OCI-LY1 (cell line): ENCODE results near the gene RAI2.

ENCODE experiments used
- EZH2 ChIP-seq: fragments of 200-600 bp; sonication (generic), shearing (Covaris generic); IDR thresholded peaks from 2 replicates; pipeline ENCODE4 v1.8.0; 2017; ENCODE audit warnings: borderline replicate concordance, mixed run types, mild to moderate bottlenecking, antibody characterized with exemption, low read length, moderate library complexity, mixed read lengths
- TF ChIP-seq, protein P1 (sequence below): fragments of 200-600 bp; sonication (generic), shearing (Covaris generic); IDR thresholded peaks from 2 replicates; pipeline ENCODE4 v1.5.1; 2017; ENCODE audit warnings: mild to moderate bottlenecking, antibody characterized with exemption, low read length, moderate library complexity, mixed read lengths

DNA sequence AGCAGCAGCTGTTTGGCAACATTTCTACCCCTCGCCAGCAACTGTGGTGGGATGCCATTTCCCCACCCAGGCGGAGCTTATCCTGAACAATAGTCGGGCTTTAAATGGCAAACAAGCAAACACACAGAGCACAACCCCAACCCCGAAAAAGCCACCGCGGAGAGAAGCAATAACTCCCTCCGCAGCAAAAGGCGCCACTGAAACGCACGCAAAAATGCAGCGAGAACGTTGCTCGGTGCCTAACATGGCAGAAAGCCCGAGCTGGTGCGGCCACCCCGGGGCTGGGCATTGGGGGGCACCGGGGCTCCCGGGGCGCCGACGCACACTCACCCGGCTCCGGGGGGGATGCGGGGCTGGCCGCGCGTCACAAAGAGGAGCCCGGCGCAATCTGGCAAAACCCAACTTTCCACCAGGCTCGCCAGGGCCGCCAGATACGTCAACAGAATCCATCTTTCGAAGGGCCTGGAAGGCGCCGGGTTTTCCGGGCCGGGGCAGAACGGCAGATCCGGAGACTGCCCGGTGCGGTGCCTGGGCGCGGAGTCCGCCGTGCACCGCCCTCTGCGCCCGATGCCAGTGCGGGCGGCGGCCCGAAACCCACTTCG lies 818 bp downstream of the RAI2 start:
- no peak for TF ChIP-seq EZH2
- TF ChIP-seq, protein P1, sequence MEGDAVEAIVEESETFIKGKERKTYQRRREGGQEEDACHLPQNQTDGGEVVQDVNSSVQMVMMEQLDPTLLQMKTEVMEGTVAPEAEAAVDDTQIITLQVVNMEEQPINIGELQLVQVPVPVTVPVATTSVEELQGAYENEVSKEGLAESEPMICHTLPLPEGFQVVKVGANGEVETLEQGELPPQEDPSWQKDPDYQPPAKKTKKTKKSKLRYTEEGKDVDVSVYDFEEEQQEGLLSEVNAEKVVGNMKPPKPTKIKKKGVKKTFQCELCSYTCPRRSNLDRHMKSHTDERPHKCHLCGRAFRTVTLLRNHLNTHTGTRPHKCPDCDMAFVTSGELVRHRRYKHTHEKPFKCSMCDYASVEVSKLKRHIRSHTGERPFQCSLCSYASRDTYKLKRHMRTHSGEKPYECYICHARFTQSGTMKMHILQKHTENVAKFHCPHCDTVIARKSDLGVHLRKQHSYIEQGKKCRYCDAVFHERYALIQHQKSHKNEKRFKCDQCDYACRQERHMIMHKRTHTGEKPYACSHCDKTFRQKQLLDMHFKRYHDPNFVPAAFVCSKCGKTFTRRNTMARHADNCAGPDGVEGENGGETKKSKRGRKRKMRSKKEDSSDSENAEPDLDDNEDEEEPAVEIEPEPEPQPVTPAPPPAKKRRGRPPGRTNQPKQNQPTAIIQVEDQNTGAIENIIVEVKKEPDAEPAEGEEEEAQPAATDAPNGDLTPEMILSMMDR: no peak
